Activated naive CD8-positive, alpha-beta T cell treated with anti-CD3 and anti-CD28 coated beads, Interleukin-2, amount 10 ng/mL, durations not matched to agents 7 days and 5 days (primary cell): ENCODE measurements around the gene BCAS4. TPM values are rescaled to one million over a fixed set of nuclear protein-coding genes. Genes with fewer than 3 reads are reported as not detected.

Experiments
- ATAC-seq: fragments of 150-1000 bp; cut with Tn5 transposase; one replicate; pipeline ENCODE4 v1.10.0; 2021; ENCODE audit warnings: low read depth, moderate library complexity
- POLR2A ChIA-PET: fragments of 350-600 bp; sonication (Branson Sonifier 250); formaldehyde crosslinking; loops from one replicate; lab custom pipeline; 2021; ENCODE audit warnings: antibody characterized with exemption; lab: Charles Lee
- DNase-seq: peaks from one replicate; pipeline ENCODE4 v3.0.0; 2021
- H3K27ac Mint-ChIP-seq: one replicate; pipeline ENCODE4 v1.8.0; 2022; ENCODE audit warnings: mild to moderate bottlenecking, mixed read lengths
- H3K27me3 Mint-ChIP-seq: one replicate; pipeline ENCODE4 v1.8.0; 2022; ENCODE audit warnings: mild to moderate bottlenecking, moderate library complexity, mixed read lengths
- H3K36me3 Mint-ChIP-seq: one replicate; pipeline ENCODE4 v1.8.0; 2021; ENCODE audit warnings: mild to moderate bottlenecking, mixed read lengths
- H3K4me1 Mint-ChIP-seq: one replicate; pipeline ENCODE4 v1.8.0; 2021; ENCODE audit warnings: mixed read lengths
- H3K4me3 Mint-ChIP-seq: one replicate; pipeline ENCODE4 v1.8.0; 2022; ENCODE audit warnings: mild to moderate bottlenecking, moderate library complexity, mixed read lengths
- H3K9me3 Mint-ChIP-seq: one replicate; pipeline ENCODE4 v1.8.0; 2021; ENCODE audit warnings: mixed read lengths
- total RNA-seq, 2 experiments: library from RNA; stranded (reverse); gene quantifications; one replicate each; pipeline ENCODE4 v1.2.3, GENCODE V29; 2021

Gene BCAS4, protein sequence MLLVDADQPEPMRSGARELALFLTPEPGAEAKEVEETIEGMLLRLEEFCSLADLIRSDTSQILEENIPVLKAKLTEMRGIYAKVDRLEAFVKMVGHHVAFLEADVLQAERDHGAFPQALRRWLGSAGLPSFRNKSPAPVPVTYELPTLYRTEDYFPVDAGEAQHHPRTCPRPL
- 10 to 100 TPM; 35.0 to 35.2 TPM for total RNA-seq

DNA sequence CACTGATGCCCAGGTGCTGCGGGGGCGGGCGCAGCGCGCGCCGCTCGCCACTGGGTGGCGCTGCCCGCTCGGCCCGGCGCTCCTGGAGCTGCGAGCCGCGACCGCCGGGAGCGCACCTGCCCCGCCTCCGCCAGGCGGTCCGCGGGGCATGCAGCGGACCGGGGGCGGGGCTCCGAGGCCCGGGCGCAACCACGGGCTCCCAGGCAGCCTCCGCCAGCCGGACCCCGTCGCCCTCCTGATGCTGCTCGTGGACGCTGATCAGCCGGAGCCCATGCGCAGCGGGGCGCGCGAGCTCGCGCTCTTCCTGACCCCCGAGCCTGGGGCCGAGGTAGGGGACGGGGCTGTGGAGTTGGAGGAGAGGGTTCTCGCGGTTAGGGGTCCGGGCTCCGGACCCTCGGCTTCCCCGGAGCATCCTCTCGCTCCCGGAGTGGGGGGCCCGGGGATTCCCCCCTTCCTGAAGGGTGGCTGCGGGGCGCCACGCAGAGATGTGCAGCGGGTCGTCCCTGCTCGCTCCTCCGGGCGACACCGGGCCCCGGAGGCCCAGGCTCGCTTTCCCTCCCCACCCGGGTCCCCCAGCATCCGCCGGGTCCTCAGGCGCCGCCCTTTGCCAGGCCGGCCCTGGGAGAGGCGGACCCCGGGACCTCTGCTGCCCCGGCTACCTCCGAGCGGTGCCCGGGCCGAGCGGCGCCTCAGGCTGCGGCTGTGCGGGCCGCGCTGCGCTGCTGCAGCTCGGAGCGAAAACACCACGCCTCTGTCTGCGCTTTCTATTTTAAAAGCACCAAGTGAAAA is at the start of gene BCAS4:
TSS of gene BCAS4 (plus strand) at position 216 of the 789 bp plus-strand sequence. CDS start at position 239, 23 bp downstream.
- ATAC-seq (peak; percentile 82), DNase-seq (peak; percentile 97)
- Mint-ChIP-seq H3K4me1 (peaks cover 27% of the 10 kb centered on the region), H3K27ac (peak within 1 kb of the TSS; percentile 88), H3K4me3 (peak within 1 kb of the TSS; percentile 94), H3K9me3 (no peaks in the 10 kb centered on the region), H3K36me3 (peaks cover 4% of the 10 kb centered on the region), H3K27me3 (no peaks in the 10 kb centered on the region)
- POLR2A ChIA-PET, result interaction anchor here (0.6 to 8.6 kb wide), 21 partner anchors 8 to 253 kb away, joined by 3 to 130 read pairs (median 5); partner anchors contain the start of genes ADNP, DPM1 and MOCS3

DNA sequence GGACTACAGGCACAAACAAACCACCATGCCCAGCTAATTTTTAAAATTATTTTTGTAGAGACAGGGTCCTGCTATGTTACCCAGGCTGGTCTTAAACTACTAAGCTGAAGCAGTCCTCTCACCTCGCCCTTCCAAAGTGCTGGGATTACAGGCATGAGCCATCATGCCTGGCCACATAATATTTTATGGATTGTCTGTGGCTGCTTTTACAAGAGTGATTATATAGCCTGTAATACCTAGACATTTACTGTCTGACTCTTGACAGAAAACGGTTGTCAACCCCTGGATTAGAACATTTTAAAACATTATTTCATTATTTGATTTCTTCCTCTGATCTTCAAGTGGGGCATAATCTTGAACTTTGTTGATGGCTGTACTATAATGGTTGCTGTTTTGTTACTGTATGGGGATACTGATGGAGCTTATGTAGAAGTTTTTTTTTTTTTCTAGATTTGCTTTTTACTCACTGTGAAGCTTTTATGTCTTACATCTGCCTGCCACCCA is 49.2 kb upstream of the BCAS4 start:
- Mint-ChIP-seq H3K27me3 (no peaks in the 10 kb centered on the region), H3K27ac (no peak overlapping the region), H3K4me3 (no peak overlapping the region), H3K4me1 (peaks cover 15% of the 10 kb centered on the region), H3K9me3 (no peaks in the 10 kb centered on the region), H3K36me3 (peaks cover 7% of the 10 kb centered on the region)
- POLR2A ChIA-PET, result no interaction called here
- ATAC-seq, result no peak
- DNase-seq, result no peak

DNA sequence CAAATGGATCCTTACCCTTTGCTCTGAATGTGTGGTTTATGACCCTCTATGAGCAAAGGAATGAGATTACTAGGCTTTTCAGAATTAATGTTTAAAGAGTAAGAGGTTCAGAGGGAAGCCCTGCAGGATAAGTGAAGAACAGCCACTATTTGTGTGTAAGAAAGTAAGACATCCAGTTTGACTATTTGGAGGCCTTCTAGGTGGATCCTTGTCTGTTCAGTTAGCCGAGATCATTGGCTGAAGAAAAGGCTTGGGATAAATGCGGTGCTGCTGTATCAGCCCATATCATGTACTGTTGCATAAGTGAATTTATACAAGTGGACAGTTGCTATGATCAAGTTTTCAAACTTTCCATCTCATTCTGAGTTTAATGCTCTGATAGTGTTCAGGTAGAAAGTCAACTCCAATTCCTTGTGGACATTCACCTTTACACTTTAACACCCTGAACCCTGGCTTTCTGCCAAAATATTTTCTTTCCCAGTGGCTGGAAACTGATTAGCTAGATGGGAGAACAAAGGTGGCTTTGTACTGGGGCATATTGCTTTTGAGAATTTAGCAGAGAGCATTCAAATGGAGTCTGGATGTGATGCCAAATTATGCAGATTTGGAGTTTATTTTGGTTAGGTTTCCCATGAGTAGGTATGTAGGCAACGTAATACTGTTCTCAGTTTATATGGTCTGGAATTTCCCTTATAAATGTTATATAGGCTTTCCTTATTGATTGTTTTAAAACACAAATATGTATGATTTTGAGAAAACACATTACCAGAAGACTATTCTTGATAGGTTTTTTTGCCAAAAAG is 48.5 kb upstream of the BCAS4 start:
- Mint-ChIP-seq H3K9me3 (no peaks in the 10 kb centered on the region), H3K36me3 (peaks cover 3% of the 10 kb centered on the region), H3K27me3 (no peaks in the 10 kb centered on the region), H3K27ac (no peak overlapping the region), H3K4me1 (peaks cover 10% of the 10 kb centered on the region), H3K4me3 (no peak overlapping the region)
- POLR2A ChIA-PET, result no interaction called here
- ATAC-seq, result no peak
- DNase-seq, result no peak

DNA sequence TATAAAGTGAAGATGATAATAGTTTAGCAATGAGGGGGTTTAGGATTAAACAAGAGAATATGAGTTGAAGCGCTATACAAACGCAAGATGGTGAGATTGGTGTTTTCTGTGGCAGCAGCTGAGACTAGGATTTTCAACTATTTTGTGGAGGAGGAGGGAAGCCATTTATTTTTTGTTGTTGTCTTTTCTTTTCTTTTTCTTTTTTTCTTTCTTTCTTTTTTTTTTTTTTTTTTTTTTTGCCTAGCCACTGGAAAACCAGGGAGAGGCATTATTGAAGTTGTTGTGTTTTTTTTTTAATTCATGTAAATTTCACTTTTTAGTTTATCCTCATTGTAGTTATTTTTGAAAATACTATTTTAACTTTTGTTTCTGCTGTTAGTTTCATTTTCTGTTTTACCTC is 47.6 kb upstream of the BCAS4 start:
- peaks cover 9% of the 10 kb centered on the region for H3K4me1 Mint-ChIP-seq
- no peaks in the 10 kb centered on the region for H3K9me3 Mint-ChIP-seq
- DNase-seq (no peak), ATAC-seq (no peak)
- POLR2A ChIA-PET, result no interaction called here
- H3K36me3 Mint-ChIP-seq, result peaks cover 3% of the 10 kb centered on the region
- H3K4me3 Mint-ChIP-seq, result peak overlapping the region; percentile 69
- H3K27ac Mint-ChIP-seq, result peak overlapping the region; percentile 73
- H3K27me3 Mint-ChIP-seq, result no peaks in the 10 kb centered on the region

DNA sequence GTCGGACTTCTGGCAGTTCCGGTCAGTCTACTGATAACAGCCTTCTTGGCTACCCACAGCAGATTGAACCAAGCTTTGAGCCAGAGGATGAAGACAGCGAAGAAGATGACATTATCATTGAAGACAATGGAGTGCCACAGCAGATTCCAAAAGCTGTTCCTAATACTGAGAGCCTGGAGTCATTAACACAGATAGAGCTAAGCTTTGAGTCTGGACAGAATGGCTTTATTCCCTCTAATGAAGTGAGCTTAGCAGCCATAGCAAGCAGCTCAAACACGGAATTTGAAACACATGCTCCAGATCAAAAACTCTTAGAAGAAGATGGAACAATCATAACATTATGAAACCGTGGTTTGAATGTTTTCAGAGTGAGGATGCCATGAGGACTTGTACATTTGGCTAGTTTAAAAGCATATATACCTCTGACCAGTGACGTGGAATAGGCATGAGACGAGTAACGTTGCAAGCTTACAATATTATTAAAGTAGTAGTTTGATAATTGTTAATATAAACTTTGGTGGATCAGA is 44.7 kb upstream of the BCAS4 start:
- Mint-ChIP-seq H3K4me1 (peaks cover 9% of the 10 kb centered on the region), H3K9me3 (no peaks in the 10 kb centered on the region), H3K27ac (no peak overlapping the region), H3K27me3 (peaks cover 2% of the 10 kb centered on the region), H3K4me3 (no peak overlapping the region), H3K36me3 (peaks cover 3% of the 10 kb centered on the region)
- POLR2A ChIA-PET, result no interaction called here
- DNase-seq, result no peak
- no peak for ATAC-seq

DNA sequence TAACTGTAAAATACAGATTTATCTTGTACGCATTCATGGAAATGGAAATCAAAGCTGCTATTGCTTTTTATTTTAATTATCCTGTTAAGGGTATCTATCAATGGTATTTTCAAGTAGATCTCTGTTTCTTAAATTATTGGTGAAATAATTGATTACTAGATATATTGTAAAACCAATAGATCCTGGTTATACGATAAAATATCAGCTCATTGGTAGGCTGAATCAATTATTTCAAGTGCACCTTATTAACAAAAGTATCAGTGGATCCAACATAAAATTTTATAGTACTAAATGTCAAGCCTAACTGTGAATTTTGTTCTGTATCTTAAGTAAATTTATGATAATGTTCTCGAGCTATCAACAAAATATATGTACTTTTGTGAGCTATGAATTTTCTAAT is 41.7 kb upstream of the BCAS4 start:
- H3K4me3 Mint-ChIP-seq, result no peak overlapping the region
- no peak for DNase-seq
- H3K4me1 Mint-ChIP-seq, result peaks cover under 1% of the 10 kb centered on the region
- H3K36me3 Mint-ChIP-seq, result no peaks in the 10 kb centered on the region
- H3K27me3 Mint-ChIP-seq, result peaks cover 2% of the 10 kb centered on the region
- ATAC-seq, result no peak
- H3K9me3 Mint-ChIP-seq, result no peaks in the 10 kb centered on the region
- POLR2A ChIA-PET, result no interaction called here
- no peak overlapping the region for H3K27ac Mint-ChIP-seq

DNA sequence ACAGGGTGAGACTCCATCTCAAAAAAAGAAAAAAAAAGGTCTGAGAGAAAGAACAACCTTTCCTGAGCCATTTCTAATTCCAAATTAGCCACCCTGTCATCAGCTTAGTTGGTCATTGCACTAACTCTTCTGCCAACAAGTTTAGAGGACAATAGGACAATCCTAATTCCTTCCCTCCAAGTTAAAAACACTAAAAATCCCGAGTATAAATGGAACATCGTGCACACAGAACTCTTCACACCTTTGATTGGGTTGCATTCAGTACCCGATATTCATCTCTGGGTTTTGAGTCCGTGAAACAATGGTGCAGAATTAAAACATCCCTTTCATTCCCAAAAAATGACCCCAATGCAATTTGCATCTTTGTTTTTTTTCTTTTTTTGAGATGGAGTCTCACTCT is 40.4 kb upstream of the BCAS4 start:
- POLR2A ChIA-PET, result interaction anchor here (0.6 kb wide), 1 partner anchor 1799 kb away, joined by 3 read pairs; no protein-coding TSS in a partner anchor
- no peaks in the 10 kb centered on the region for H3K9me3 Mint-ChIP-seq

DNA sequence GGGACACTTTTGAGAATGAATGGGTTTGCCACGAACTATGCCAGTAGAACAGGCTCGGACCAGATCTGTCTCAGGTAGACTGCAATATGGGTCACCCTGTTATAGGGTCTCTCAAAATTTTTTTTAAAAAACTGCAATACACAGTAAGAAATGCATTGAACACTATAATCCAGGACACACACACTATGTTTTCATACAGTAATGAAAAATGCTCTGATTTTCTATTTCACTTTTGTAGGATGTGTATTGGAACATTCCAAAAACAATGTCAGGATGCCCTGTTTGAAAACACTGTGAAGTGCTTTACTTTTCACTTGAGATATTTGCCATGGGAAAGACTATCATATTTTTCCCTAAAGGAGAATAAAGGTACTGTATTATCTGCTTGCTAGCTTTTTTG is 38.4 kb upstream of the BCAS4 start:
- POLR2A ChIA-PET, result no interaction called here
- H3K4me1 Mint-ChIP-seq, result no peaks in the 10 kb centered on the region
- H3K27me3 Mint-ChIP-seq, result peaks cover 2% of the 10 kb centered on the region
- ATAC-seq (no peak), DNase-seq (no peak)
- H3K9me3 Mint-ChIP-seq, result no peaks in the 10 kb centered on the region
- H3K27ac Mint-ChIP-seq, result no peak overlapping the region
- H3K36me3 Mint-ChIP-seq, result no peaks in the 10 kb centered on the region
- no peak overlapping the region for H3K4me3 Mint-ChIP-seq

More for the DNA sequence above, 40.4 kb upstream of the BCAS4 start:
- Mint-ChIP-seq H3K27me3 (peaks cover 2% of the 10 kb centered on the region), H3K36me3 (no peaks in the 10 kb centered on the region), H3K4me3 (no peak overlapping the region), H3K27ac (no peak overlapping the region), H3K4me1 (no peaks in the 10 kb centered on the region)
- DNase-seq (no peak), ATAC-seq (no peak)

DNA sequence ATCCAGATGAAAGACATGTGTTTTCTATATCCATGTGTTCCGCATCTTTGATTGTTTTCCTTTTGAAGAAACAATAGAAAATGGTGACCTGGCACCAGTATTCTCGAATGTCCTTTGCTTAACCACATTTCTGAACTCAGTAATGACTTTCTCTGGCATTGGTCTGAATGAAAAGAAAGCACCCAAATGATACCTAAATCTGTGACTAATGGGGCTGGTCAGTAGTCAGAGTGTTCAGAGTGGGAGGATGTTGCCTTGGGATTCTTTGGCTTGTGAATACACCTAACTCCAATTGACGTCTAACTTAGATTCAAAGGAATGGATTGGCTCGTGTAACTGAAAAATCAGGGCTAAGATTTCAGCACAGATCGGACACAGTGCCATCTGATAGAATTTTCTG is 36.4 kb upstream of the BCAS4 start:
- Mint-ChIP-seq H3K4me3 (no peak overlapping the region), H3K27ac (no peak overlapping the region), H3K27me3 (peaks cover 2% of the 10 kb centered on the region), H3K4me1 (no peaks in the 10 kb centered on the region), H3K9me3 (no peaks in the 10 kb centered on the region), H3K36me3 (no peaks in the 10 kb centered on the region)
- POLR2A ChIA-PET, result no interaction called here
- DNase-seq, result no peak
- no peak for ATAC-seq

DNA sequence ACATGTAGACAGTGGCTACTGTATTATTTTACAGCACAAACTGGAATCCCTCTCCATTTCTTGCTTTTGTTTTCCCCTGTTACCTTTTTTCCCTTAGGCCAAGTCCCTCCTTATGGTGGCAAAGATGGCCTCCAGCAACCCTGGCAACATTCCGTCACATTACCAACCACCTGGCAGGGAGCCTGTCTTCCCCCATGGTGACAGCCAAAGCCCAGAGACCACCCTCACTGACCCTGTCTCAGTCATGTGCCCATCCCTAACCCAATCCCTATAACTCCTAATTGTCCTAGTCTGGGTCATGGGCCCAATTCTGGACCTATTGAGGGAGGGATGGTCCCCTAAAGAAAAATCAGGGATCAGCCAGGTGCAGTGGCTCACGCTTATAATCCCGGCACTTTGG is 35.9 kb upstream of the BCAS4 start:
- POLR2A ChIA-PET, result no interaction called here
- ATAC-seq (no peak), DNase-seq (no peak)
- H3K4me1 Mint-ChIP-seq, result no peaks in the 10 kb centered on the region
- H3K4me3 Mint-ChIP-seq, result no peak overlapping the region
- H3K9me3 Mint-ChIP-seq, result no peaks in the 10 kb centered on the region
- H3K27me3 Mint-ChIP-seq, result peaks cover 2% of the 10 kb centered on the region
- no peaks in the 10 kb centered on the region for H3K36me3 Mint-ChIP-seq
- no peak overlapping the region for H3K27ac Mint-ChIP-seq

DNA sequence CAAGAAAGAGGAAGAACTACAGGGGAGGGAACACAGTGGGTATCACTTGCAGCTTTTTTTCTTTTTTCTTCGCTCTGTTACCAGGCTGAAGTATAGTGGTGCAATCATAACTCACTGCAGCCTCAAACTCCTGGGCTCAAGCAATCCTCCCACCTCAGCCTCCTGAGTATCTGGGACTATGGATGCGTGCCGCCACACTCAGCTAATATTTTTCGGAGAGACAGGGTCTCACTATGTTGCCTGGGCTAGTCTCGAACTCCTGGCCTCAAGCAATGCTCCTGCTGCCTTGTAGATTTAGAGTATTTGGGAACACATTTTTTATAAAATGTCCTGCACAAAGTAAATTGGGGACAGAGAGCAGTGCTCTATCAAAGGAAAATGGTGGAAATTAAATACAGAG is 35.2 kb upstream of the BCAS4 start:
- ATAC-seq (no peak), DNase-seq (no peak)
- POLR2A ChIA-PET, result no interaction called here
- Mint-ChIP-seq H3K9me3 (no peaks in the 10 kb centered on the region), H3K4me1 (no peaks in the 10 kb centered on the region), H3K36me3 (no peaks in the 10 kb centered on the region), H3K27me3 (peaks cover 2% of the 10 kb centered on the region), H3K4me3 (no peak overlapping the region), H3K27ac (no peak overlapping the region)

DNA sequence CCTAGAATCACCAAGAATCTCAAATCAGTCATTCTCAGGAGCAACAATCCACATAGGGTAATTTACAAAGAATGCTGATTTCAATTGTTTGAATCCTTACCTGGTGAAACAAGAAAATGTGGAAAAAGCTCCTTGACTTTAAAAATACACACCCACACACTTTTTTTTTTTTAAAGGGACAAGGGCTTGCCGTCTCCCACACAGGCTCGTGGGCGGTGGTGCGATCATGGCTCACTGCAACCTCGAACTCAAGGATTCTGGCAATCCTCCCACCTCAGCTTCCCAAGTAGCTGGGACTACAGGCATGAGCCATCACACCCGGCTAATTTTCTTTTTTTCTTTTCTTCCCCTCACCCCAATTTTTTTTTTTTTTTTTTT is 32.8 kb upstream of the BCAS4 start:
- POLR2A ChIA-PET, result no interaction called here
- Mint-ChIP-seq H3K27me3 (no peaks in the 10 kb centered on the region), H3K9me3 (no peaks in the 10 kb centered on the region), H3K36me3 (no peaks in the 10 kb centered on the region), H3K27ac (no peak overlapping the region), H3K4me3 (no peak overlapping the region), H3K4me1 (no peaks in the 10 kb centered on the region)
- ATAC-seq, result no peak
- no peak for DNase-seq
